OCI-LY3 (cell line): Measurements from ENCODE around the gene DLGAP3.

ENCODE experiments used
- H2AFZ ChIP-seq: fragments of 200-600, 300-600 bp; shearing (Covaris generic); 2 replicates; pipeline ENCODE4 v1.6.0; 2014; ENCODE audit warnings: antibody characterized with exemption, low read depth, low read length
- H3K27ac ChIP-seq: fragments of 200-600, 300-600 bp; sonication (generic); 2 replicates; pipeline ENCODE4 v1.5.1; 2014; ENCODE audit warnings: mild to moderate bottlenecking, low read length, moderate library complexity, mixed read lengths
- H3K27me3 ChIP-seq: fragments of 200-600, 300-600 bp; sonication (generic); 2 replicates; pipeline ENCODE4 v1.6.1; 2014; ENCODE audit warnings: low read depth, low read length, mixed read lengths
- H3K36me3 ChIP-seq: fragments of 200-600, 300-600 bp; sonication (generic); replicated peaks from 2 replicates; pipeline ENCODE3; 2014; ENCODE audit warnings: low read depth, low read length, mixed read lengths
- H3K4me1 ChIP-seq: fragments of 300-600, 200-600 bp; sonication (generic); 2 replicates; pipeline ENCODE4 v1.6.1; 2014; ENCODE audit warnings: low read length, mixed read lengths
- H3K4me2 ChIP-seq: fragments of 200-600, 300-600 bp; sonication (generic); 2 replicates; pipeline ENCODE4 v1.6.1; 2014; ENCODE audit warnings: low read length, mixed read lengths
- H3K4me3 ChIP-seq: fragments of 300-600, 200-600 bp; sonication (generic); 2 replicates; pipeline ENCODE4 v1.5.1; 2014; ENCODE audit warnings: antibody characterized with exemption, mild to moderate bottlenecking, low read length, moderate library complexity
- H3K79me2 ChIP-seq: fragments of 300-600, 200-600 bp; shearing (Covaris generic); 2 replicates; pipeline ENCODE4 v1.6.1; 2014; ENCODE audit warnings: mild to moderate bottlenecking, low read length, mixed read lengths
- H3K9ac ChIP-seq: fragments of 300-600, 200-600 bp; shearing (Covaris generic); 2 replicates; pipeline ENCODE4 v1.6.0; 2014; ENCODE audit warnings: mild to moderate bottlenecking, low read length, moderate library complexity
- H3K9me3 ChIP-seq: fragments of 200-600, 300-600 bp; shearing (Covaris generic); 2 replicates; pipeline ENCODE4 v1.6.1; 2014; ENCODE audit warnings: low read length, mixed read lengths; ENCODE audit not compliant: insufficient read depth
- H4K20me1 ChIP-seq: fragments of 200-600, 300-600 bp; sonication (generic); 2 replicates; pipeline ENCODE4 v1.6.1; 2016; ENCODE audit warnings: low read length, mixed read lengths; ENCODE audit not compliant: insufficient read depth
- EZH2phosphoT487 ChIP-seq: fragments of 200-600 bp; shearing (Covaris generic); IDR thresholded peaks from 2 replicates; pipeline ENCODE4 v1.6.1; 2018; ENCODE audit warnings: antibody characterized with exemption, mixed run types, low read depth
- TF ChIP-seq, protein P1 (sequence below): fragments of 200-600, 300-600 bp; sonication (generic); IDR thresholded peaks from 2 replicates; pipeline ENCODE4 v1.5.1; 2014; ENCODE audit warnings: antibody characterized with exemption, low read length, low read depth

The DLGAP3 gene

DNA sequence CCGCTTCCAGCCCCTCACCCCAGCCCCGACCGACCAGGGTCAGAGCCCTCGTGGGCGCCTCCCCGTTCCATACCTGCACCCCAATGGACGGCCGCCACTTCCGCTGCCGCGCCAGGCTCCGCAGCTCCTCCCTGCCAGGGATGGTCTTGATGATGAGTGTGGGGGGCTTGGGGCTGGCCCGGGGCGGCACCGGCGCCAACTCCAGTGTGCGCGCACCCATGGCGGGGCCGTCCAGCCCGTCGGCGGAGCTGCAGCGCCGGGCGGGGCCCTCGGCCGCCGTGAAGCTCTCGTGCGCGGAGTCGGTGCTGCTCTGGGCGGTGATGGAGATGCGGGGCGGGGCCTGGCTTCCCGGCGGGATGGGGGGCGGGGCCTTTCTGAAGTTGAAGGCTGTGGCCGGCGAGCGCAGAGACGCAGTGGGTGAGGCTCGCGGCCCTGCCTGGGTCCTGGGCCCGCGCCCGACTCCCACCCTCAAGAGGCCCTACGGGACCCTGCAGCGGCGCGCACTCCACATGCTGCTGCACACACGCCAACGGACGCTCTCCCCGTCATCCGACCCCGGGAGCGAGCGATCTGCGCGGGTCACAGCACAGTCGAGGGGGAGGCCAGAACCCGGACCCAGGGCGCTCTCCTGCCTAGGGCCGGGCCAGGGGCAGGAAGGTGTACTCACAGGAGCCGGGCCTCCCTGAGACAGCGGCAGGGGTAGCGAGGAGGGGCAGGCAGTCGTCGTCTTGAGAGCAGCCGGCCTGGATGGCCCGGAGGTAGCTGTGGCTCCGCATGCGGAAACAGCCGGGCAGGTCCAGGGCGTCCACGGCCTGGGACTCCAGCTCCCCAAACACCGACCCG is 43.8 kb downstream of the DLGAP3 start:
- Histone ChIP-seq H3K27ac (no peak overlapping the region), H3K4me3 (no peak overlapping the region), H3K27me3 (no peaks in the 10 kb centered on the region), H3K9me3 (no peaks in the 10 kb centered on the region), H3K9ac (no peak overlapping the region), H3K36me3 (no peaks in the 10 kb centered on the region), H3K79me2 (no peaks in the 10 kb centered on the region), H3K4me2 (no peak overlapping the region), H3K4me1 (no peaks in the 10 kb centered on the region), H2AFZ (no peak overlapping the region), H4K20me1 (no peaks in the 10 kb centered on the region)
- TF ChIP-seq EZH2phosphoT487: no peak
- TF ChIP-seq, protein P1, sequence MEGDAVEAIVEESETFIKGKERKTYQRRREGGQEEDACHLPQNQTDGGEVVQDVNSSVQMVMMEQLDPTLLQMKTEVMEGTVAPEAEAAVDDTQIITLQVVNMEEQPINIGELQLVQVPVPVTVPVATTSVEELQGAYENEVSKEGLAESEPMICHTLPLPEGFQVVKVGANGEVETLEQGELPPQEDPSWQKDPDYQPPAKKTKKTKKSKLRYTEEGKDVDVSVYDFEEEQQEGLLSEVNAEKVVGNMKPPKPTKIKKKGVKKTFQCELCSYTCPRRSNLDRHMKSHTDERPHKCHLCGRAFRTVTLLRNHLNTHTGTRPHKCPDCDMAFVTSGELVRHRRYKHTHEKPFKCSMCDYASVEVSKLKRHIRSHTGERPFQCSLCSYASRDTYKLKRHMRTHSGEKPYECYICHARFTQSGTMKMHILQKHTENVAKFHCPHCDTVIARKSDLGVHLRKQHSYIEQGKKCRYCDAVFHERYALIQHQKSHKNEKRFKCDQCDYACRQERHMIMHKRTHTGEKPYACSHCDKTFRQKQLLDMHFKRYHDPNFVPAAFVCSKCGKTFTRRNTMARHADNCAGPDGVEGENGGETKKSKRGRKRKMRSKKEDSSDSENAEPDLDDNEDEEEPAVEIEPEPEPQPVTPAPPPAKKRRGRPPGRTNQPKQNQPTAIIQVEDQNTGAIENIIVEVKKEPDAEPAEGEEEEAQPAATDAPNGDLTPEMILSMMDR: no peak

DNA sequence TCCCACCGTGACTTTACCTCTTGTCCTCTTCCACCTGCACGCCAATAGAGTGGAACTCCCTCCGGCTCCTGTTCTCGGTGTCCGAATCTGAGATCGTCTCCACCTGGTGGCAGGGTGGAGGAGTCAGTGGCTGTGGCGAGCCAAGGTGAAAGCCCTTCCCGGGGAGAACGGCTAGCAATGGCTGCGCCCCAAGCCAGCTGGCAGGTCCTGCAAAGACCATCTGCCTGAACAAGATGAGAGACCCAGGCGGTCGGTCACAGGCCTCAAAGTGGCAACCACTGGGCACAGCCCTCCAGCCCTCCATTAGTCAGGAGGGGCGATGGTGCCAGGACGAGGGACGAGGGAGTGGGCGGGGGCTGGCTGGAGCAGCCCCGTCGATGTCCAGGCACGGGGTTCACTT is 44.5 kb downstream of the DLGAP3 start:
- H3K27me3 ChIP-seq: no peaks in the 10 kb centered on the region

DNA sequence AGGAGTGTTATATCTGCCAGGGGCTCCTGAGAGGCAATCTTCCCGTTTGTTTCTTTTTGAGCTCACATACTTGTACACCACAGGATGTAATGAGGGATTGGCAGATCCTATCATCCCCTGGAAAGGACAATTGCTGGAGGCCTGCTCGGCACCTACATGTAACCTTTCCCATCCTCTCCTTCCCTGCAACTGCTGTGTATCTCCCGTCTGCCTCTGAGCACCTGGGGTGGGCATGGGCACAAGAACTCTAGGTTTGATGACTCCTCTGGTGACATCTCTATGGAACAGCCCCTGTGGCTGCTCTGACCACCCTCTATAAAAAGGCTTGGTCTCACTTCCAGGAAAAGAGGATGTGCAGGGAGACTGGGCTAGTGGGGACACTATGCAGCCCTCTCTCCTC is 44.9 kb downstream of the DLGAP3 start:
- Histone ChIP-seq H3K79me2 (no peaks in the 10 kb centered on the region), H2AFZ (no peak overlapping the region), H3K9me3 (no peaks in the 10 kb centered on the region), H3K9ac (no peak overlapping the region), H3K4me1 (no peaks in the 10 kb centered on the region), H3K27ac (no peak overlapping the region), H3K4me2 (no peak overlapping the region), H3K4me3 (no peak overlapping the region), H3K36me3 (no peaks in the 10 kb centered on the region), H3K27me3 (no peaks in the 10 kb centered on the region), H4K20me1 (no peaks in the 10 kb centered on the region)
- TF ChIP-seq, protein P1: no peak
- TF ChIP-seq EZH2phosphoT487: no peak

More for the DNA sequence above, 44.5 kb downstream of the DLGAP3 start:
- Histone ChIP-seq H3K79me2 (no peaks in the 10 kb centered on the region), H3K4me2 (no peak overlapping the region), H3K9me3 (no peaks in the 10 kb centered on the region), H2AFZ (no peak overlapping the region), H3K4me1 (no peaks in the 10 kb centered on the region), H3K9ac (no peak overlapping the region), H4K20me1 (no peaks in the 10 kb centered on the region), H3K4me3 (no peak overlapping the region), H3K27ac (no peak overlapping the region), H3K36me3 (no peaks in the 10 kb centered on the region)
- no peak for TF ChIP-seq EZH2phosphoT487
- TF ChIP-seq, protein P1: no peak

DNA sequence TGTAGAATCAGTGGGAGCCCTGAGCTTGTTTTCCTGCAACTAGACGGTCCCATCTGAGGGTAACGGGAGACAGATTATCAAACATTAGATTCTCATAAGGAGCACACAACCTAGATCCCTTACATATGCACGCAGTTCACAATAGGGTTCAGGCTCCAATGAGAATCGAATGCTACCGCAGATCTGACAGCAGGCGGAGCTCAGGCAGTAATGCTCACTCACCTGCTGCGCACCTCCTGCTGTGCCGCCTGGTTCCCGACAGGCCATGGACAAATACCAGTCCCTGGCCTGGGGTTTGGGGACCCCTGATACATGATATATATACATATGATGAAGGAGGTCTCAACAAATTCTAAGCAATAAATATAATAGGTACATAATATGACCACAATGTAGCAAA is 50.2 kb downstream of the DLGAP3 start:
- Histone ChIP-seq H3K4me1 (no peaks in the 10 kb centered on the region), H4K20me1 (no peaks in the 10 kb centered on the region), H3K4me2 (no peak overlapping the region), H3K9ac (no peak overlapping the region), H3K9me3 (no peaks in the 10 kb centered on the region), H3K79me2 (no peaks in the 10 kb centered on the region), H2AFZ (no peak overlapping the region), H3K27me3 (0 out of 2 replicates have a peak, but pooled peaks cover 5% of the 10 kb centered on the region), H3K27ac (no peak overlapping the region), H3K4me3 (no peak overlapping the region), H3K36me3 (no peaks in the 10 kb centered on the region)
- TF ChIP-seq, protein P1: no peak
- TF ChIP-seq EZH2phosphoT487: no peak
